HepG2 (cell line): ENCODE data around the gene PATE1. TPM values are rescaled to one million over a fixed set of nuclear protein-coding genes. Genes with fewer than 3 reads are reported as not detected.

ENCODE experiments used
- ATAC-seq: fragments of 200-7000 bp; cut with Tn5 transposase; 3 replicates; pipeline ENCODE4 v1.9.1; 2020; ENCODE audit warnings: mild to moderate bottlenecking, moderate library complexity
- BruUV-seq: library from RNA; stranded (reverse); fragments of 400-500 nt; replicated peaks from 2 replicates; lab custom pipeline; 2021; lab: Mats Ljungman, UMichigan
- CTCF ChIA-PET: fragments of 300-600 bp; formaldehyde crosslinking; extraction: SDS; loops from one replicate; lab custom pipeline; 2021; ENCODE audit warnings: low total read pairs, inconsistent platforms, low intra/inter-chr PET ratio; lab: Yijun Ruan, JAX
- POLR2A ChIA-PET: fragments of 350-600 bp; sonication (Branson Sonifier 250); formaldehyde crosslinking; loops from one replicate; lab custom pipeline; 2020; ENCODE audit warnings: antibody characterized with exemption, inconsistent platforms; lab: Yijun Ruan, JAX
- DNase-seq: peaks from one replicate; pipeline ENCODE4 v3.0.0-alpha.2; 2015; ENCODE audit warnings: low spot score
- FAIRE-seq: peaks from 3 replicates; lab custom pipeline; 2011; peaks lifted over from hg19 to GRCh38; lab: Jason Lieb, UNC
- H2AFZ ChIP-seq: one replicate; pipeline ENCODE4 v1.6.1; 2011; ENCODE audit warnings: low read length, inconsistent platforms
- H3K27ac ChIP-seq: fragments of 300-600 bp; 3 replicates; pipeline ENCODE4 v1.8.0; 2011; ENCODE audit warnings: mixed run types, mild to moderate bottlenecking, mixed read lengths, low read length, inconsistent platforms; ENCODE audit not compliant: insufficient read depth; ENCODE audit errors: extremely low read length
- H3K27me3 ChIP-seq, 2 experiments: fragments of 200-600 bp in 1 of 2; 2 replicates in 1 of 2; 3 replicates in 1 of 2; pipeline versions ENCODE4 v1.6.0 to v1.8.0; 2011; ENCODE audit warnings: low read length in 2 of 2, mild to moderate bottlenecking in 2 of 2, moderate library complexity in 2 of 2, inconsistent platforms in 1 of 2; ENCODE audit not compliant: insufficient read depth in 2 of 2, control insufficient read depth in 1 of 2
- H3K36me3 ChIP-seq, 2 experiments: fragments of 200-600 bp in 1 of 2; replicated peaks in 1 of 2; 2 replicates in 1 of 2; 3 replicates in 1 of 2; pipeline versions ENCODE4 v1.5.1 to v1.8.0; 2011; ENCODE audit warnings: low read length in 2 of 2, inconsistent platforms in 1 of 2; ENCODE audit not compliant: insufficient read depth in 2 of 2, control insufficient read depth in 1 of 2
- H3K4me1 ChIP-seq: 2 replicates; pipeline ENCODE4 v1.5.1; 2012; ENCODE audit warnings: low read length, inconsistent platforms; ENCODE audit not compliant: insufficient read depth
- H3K4me2 ChIP-seq: 2 replicates; pipeline ENCODE4 v1.6.0; 2011; ENCODE audit warnings: low read depth, low read length, inconsistent platforms
- H3K4me3 ChIP-seq, 3 experiments: fragments of 200-600 bp in 1 of 3; sonication (generic), shearing (Covaris generic) in 1 of 3; replicated peaks in 1 of 3; 2 replicates each; pipeline ENCODE4 v1.5.1; 2011 to 2016; ENCODE audit warnings: low read length in 3 of 3, inconsistent platforms in 2 of 3, low read depth in 2 of 3, mild to moderate bottlenecking in 2 of 3, control low read depth in 1 of 3, mixed read lengths in 1 of 3; ENCODE audit not compliant: insufficient read depth in 1 of 3
- H3K79me2 ChIP-seq: one replicate; pipeline ENCODE4 v1.6.1; 2011; ENCODE audit warnings: low read length, inconsistent platforms; ENCODE audit not compliant: insufficient read depth
- H3K9ac ChIP-seq: 2 replicates; pipeline ENCODE4 v1.6.0; 2011; ENCODE audit warnings: mild to moderate bottlenecking, low read depth, low read length, inconsistent platforms; ENCODE audit not compliant: insufficient read depth
- H3K9me3 ChIP-seq: 2 replicates; pipeline ENCODE4 v1.5.1; 2012; ENCODE audit warnings: mild to moderate bottlenecking, low read length
- H4K20me1 ChIP-seq: 2 replicates; pipeline ENCODE4 v1.6.0; 2011; ENCODE audit warnings: inconsistent platforms, mild to moderate bottlenecking, low read length, moderate library complexity; ENCODE audit not compliant: insufficient read depth
- AFF4 ChIP-seq: sonication (generic); formaldehyde crosslinking; IDR thresholded peaks from 2 replicates; pipeline ENCODE4 v1.4.0; 2020; ENCODE audit warnings: missing genetic modification reagents
- AKAP8 ChIP-seq: sonication (generic); formaldehyde crosslinking; IDR thresholded peaks from 2 replicates; pipeline ENCODE4 v1.5.1; 2020; ENCODE audit warnings: mild to moderate bottlenecking, missing genetic modification reagents
- ARNTL ChIP-seq: sonication (generic); formaldehyde crosslinking; IDR thresholded peaks from 2 replicates; pipeline ENCODE4 v1.4.0; 2020; ENCODE audit warnings: mild to moderate bottlenecking, missing genetic modification reagents
- ETV6 ChIP-seq: sonication (generic); formaldehyde crosslinking; conservative IDR thresholded peaks from 2 replicates; pipeline ENCODE4 v1.4.0; 2020; ENCODE audit warnings: missing genetic modification reagents
- GPBP1L1 ChIP-seq: sonication (generic); formaldehyde crosslinking; IDR thresholded peaks from 2 replicates; pipeline ENCODE4 v1.5.0; 2020; ENCODE audit warnings: mild to moderate bottlenecking, missing genetic modification reagents
- HES4 ChIP-seq: sonication (generic); formaldehyde crosslinking; IDR thresholded peaks from 2 replicates; pipeline ENCODE4 v1.9.0; 2021; ENCODE audit warnings: mild to moderate bottlenecking, missing genetic modification reagents, borderline replicate concordance
- JUND ChIP-seq: sonication (generic); formaldehyde crosslinking; IDR thresholded peaks from 2 replicates; pipeline ENCODE4 v1.8.0; 2022; ENCODE audit warnings: mild to moderate bottlenecking, missing genetic modification reagents
- MTERF4 ChIP-seq: sonication (generic); formaldehyde crosslinking; IDR thresholded peaks from 2 replicates; pipeline ENCODE4 v1.8.0; 2023; ENCODE audit warnings: mild to moderate bottlenecking, missing genetic modification reagents
- SRY ChIP-seq: sonication (generic); formaldehyde crosslinking; IDR thresholded peaks from 2 replicates; pipeline ENCODE4 v1.8.0; 2022; ENCODE audit warnings: mild to moderate bottlenecking, missing genetic modification reagents
- TCF7L2 ChIP-seq: IDR thresholded peaks from 2 replicates; pipeline ENCODE4 v1.6.1; 2011; ENCODE audit warnings: mild to moderate bottlenecking, low read depth, low read length, moderate library complexity
- ZBTB39 ChIP-seq: sonication (generic); formaldehyde crosslinking; IDR thresholded peaks from 2 replicates; pipeline ENCODE4 v1.5.0; 2020; ENCODE audit warnings: missing genetic modification reagents
- ZBTB42 ChIP-seq: sonication (generic); formaldehyde crosslinking; IDR thresholded peaks from 2 replicates; pipeline ENCODE4 v1.5.0; 2020; ENCODE audit warnings: mild to moderate bottlenecking, missing genetic modification reagents
- ZFP82 ChIP-seq: sonication (generic); formaldehyde crosslinking; IDR thresholded peaks from 2 replicates; pipeline ENCODE4 v1.5.1; 2020; ENCODE audit warnings: mild to moderate bottlenecking, missing genetic modification reagents, borderline replicate concordance
- ZNF224 ChIP-seq: sonication (generic); formaldehyde crosslinking; IDR thresholded peaks from 2 replicates; pipeline ENCODE4 v1.5.0; 2020; ENCODE audit warnings: mild to moderate bottlenecking, missing genetic modification reagents
- ZUFSP ChIP-seq: sonication (generic); formaldehyde crosslinking; IDR thresholded peaks from 2 replicates; pipeline ENCODE4 v1.9.0; 2021; ENCODE audit warnings: missing genetic modification reagents, mild to moderate bottlenecking, borderline replicate concordance
- WGBS: methylation state at CpG from one replicate; pipeline ENCODE4 v1.1.6; 2017; ENCODE audit warnings: low lambda C conversion rate; 5-methylcytosine and 5-hydroxymethylcytosine counted together
- in situ Hi-C: cut with HindIII; loops from 2 replicates; pipeline ENCODE4 v1.10.0; 2017; ENCODE audit warnings: low pct_unique_long_range_greater_than_20kb; ENCODE audit not compliant: extremely low pct_ligation_motif_present
- intact Hi-C: fragments of 100-400 bp; cut with micrococcal nuclease; formaldehyde crosslinking; loops from one replicate; pipeline ENCODE4 v1.10.0; 2022; ENCODE audit not compliant: unreplicated experiment
- polyA plus RNA-seq, 8 experiments: library from polyadenylated mRNA; depleted of rRNA in 3 of 8; stranded (reverse) in 7 of 8; unstranded in 1 of 8; fragments of >200 nt; fragmentation: Illumina TruSeq in 4 of 8; extraction: Trizol in 4 of 8; gene quantifications; 2 replicates each; pipeline versions ENCODE4 v1.2.1 to v1.2.3, GENCODE V29; 2011 to 2016; ENCODE audit warnings: low read depth in 4 of 8, missing spikeins in 1 of 8, mixed read lengths in 1 of 8; ENCODE audit not compliant: insufficient read depth in 1 of 8
- total RNA-seq, 5 experiments: library from RNA; depleted of rRNA; stranded (reverse); fragments of >200 nt; fragmentation: Illumina TruSeq; extraction: Trizol; gene quantifications; 2 replicates each; pipeline ENCODE4 v1.2.3, GENCODE V29; 2016; ENCODE audit warnings: low read depth in 1 of 5

The PATE1 gene
- total and polyA plus RNA-seq, 2 of the 13 experiments (the other 11 are each of a cell fraction or from before 2014, with no cell fraction given), result not detected

GRCh38 chr11:125720781-125721180 lies 25.3 kb upstream of the PATE1 start:
- H3K79me2 ChIP-seq, result no peaks in the 10 kb centered on the region
- intact Hi-C loops (no loop called here), in situ Hi-C loops (loop anchor here (10.0 kb wide), 1 partner anchor 154 kb away; no protein-coding TSS in a partner anchor)
- no peaks in the 10 kb centered on the region for H3K36me3 ChIP-seq
- ChIA-PET CTCF (no interaction called here), POLR2A (no interaction called here)
- H3K27ac ChIP-seq, result no peak overlapping the region
- ATAC-seq (no peak), FAIRE-seq (no peak), DNase-seq (no peak)
- WGBS, result 10% methylated on average over 6 of the region's 6 CpGs
- no peaks in the 10 kb centered on the region for H3K4me1 ChIP-seq
- peaks cover 1 to 19% of the 10 kb centered on the region in 2 experiments; a peak in 3 of 5 replicates for H3K27me3 ChIP-seq
- H3K4me2 ChIP-seq, result no peak overlapping the region
- no peaks in the 10 kb centered on the region for H4K20me1 ChIP-seq
- H2AFZ ChIP-seq, result no peak overlapping the region
- no peak overlapping the region for H3K4me3 ChIP-seq
- H3K9ac ChIP-seq, result no peak overlapping the region
- no TSS peak for BruUV-seq
- no peaks in the 10 kb centered on the region for H3K9me3 ChIP-seq
- TF ChIP-seq AFF4 (CRISPR knock-in tag) (no peak), HES4 (no peak), AKAP8 (CRISPR knock-in tag) (no peak), SRY (CRISPR knock-in tag) (no peak), ZNF224 (CRISPR knock-in tag) (no peak), JUND (no peak), ZUFSP (CRISPR knock-in tag) (no peak), ARNTL (CRISPR knock-in tag) (no peak), ZFP82 (no peak), MTERF4 (CRISPR knock-in tag) (no peak), GPBP1L1 (CRISPR knock-in tag) (no peak), TCF7L2 (no peak), ZBTB39 (CRISPR knock-in tag) (no peak), ETV6 (CRISPR knock-in tag) (no peak), ZBTB42 (no peak)
